Fibroblast of skin of right biceps (primary cell): ENCODE results near the gene SZRD1.
"Not testable (repeated sequence)": the region's sequence is repeated elsewhere in the genome, so short reads cannot be mapped to it uniquely, and the experiment has no call there.

Experiments used
- DNase-seq: peaks from one replicate; pipeline ENCODE4 v3.0.0-alpha.2; 2013

Gene SZRD1, protein sequence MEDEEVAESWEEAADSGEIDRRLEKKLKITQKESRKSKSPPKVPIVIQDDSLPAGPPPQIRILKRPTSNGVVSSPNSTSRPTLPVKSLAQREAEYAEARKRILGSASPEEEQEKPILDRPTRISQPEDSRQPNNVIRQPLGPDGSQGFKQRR

DNA sequence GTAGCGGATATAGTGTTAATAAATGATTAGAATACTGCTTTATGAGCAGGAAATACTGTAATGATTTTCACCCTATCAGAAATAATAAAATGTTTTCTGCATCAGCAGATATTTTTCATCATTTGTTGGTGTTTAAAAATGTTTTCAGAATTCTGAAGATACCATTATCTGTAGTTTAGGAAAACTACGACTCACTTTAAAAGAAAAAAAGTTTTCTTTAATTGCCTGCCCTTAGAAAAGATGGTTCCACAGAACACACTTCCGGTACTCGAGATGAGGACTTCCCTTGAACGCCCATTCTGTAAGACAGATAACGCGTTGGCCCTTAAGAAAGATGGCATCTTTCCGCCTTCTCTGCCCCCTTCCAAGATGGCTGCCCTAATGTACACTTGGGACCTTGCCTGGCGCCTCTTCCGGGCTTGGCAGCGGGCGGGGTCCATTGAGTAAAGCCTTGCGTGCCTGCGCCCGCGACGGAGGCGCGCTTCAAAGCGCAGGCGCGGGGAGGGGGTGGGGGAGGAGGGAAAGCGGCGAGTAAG, at the start of gene SZRD1:
Gene SZRD1 (plus strand): TSS at position 521 of the 536 bp plus-strand sequence. CDS start 16 bp downstream, outside the sequence.
- DNase-seq, result peak; percentile 100

DNA sequence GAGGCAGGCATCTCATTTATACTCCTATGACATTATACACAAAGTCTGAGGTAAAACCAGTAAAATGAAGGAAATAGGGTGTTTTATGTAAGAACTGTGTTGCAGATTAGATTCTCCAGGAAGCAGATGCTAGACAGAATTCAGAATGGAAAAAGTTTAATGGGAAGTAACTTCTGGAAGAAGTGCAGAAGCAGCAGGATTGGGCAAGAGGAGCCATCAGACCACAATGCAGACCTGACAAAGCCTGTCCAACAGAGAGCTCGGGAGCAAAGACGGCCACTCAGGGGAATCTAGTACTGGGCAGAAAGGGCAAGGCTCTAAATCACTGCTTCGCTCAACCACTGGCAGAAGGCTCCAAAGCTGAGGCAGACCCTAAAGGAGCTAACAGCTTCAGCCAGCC, 48.5 kb upstream of the SZRD1 start:
- no peak for DNase-seq

DNA sequence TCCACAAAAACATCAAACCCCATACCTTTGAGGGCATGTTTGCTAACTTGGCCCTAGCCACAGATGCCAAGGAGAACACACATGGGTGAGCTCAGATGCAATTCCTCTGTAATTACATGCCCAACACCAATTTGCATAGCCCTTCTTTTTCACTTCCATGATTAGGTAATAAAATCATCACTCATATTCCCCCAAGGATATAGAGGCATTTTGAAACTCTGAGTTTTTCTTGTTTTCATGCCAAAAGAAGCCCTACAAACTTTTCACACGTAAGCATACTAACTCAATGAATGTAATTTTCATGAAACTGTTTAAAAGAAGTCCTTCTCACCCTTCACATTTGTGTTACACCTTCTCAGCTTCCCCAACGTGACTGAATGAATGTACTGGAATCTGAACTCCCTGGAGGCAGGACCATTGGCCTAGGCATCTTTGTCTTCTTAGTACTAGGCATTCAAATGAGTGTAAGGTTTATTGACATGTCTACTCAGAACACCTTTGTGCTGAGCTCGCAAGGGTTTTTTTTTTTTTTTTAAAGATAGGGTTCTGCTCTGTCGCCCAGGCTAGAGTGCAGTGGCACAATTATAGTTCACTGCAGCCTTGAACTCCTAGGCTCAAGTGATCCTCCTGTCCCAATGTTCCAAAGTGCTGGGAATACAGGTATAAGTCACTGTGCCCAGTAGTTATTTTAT, 45.7 kb upstream of the SZRD1 start:
- DNase-seq, result peak; percentile 12

DNA sequence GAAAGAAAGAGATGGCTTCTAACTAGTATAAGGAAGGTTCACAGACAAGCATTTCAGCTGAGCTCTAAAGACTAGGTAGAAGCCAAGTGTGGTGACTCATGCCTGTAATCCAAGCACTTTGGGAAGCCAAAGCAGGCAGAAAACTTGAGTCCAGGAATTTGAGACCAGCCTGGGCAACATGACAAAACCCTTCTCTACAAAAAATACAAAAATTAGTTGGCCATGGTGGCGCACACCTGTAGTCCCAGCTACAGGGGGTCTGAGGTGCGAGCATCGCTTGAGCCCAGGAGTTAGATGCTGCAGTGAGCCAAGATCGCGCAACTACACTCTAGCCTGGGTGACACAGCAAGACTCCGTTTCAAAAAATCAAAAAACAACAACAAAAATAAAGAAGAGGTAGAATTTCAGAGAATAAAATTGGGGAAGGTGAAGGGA, 42.6 kb upstream of the SZRD1 start:
- DNase-seq, result peak; percentile 80

DNA sequence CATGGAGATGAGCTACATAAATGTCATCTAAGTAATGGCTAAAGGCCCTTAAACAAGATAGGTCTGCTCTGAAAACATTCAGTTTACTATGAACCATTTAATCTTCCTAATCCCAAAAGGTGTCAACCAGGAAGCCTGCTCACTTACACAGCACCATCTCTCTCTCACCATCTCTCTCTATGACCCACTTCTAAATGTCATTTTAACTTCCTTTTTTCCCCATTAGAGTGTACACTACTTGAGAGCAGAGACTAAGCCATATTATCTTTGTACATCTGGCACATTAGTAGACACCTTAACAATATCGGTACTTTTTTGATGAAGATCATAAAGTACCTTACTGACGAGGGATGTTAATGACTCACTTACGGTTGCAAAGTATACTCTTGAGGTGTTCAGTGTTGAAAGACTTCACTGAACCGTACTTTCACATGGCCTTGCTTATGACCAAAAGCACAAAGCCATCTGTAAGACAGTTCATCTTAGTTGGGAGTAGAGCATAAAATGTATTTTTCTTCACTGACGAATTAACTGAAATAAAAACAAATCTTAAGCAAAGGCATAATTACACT, 40.1 kb upstream of the SZRD1 start:
- no peak for DNase-seq

DNA sequence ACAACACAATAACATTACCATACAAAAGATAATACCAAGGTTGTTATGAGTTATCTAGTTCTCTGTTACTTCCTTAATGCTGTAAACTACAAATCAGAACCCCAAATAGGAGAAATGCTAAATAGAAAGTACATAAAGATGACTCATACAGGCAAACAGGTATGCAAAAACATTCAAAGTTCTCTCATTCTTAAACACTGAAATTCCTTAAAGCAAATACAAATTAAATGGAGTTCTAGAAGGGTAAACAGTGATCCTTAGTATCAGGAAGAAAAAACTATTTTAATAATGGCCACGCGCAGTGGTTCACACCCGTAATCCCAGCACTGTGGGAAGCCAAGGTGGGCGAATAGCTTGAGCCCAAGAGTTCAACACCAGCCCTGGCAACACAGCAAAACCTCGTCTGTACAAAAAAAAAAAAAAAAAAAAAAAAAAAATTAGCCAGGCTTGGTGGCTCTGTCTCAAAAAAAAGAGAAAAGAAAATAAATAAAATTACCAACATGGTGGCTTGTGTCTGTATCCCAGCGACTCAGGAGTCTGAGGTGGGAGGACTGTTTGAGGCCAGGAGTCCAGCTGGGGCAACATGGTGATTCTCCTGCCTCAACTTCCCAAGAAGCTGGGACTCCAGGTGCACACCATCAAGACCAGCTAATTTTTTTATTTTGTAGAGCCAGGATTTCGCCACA, 32.2 kb upstream of the SZRD1 start:
- no peak for DNase-seq

DNA sequence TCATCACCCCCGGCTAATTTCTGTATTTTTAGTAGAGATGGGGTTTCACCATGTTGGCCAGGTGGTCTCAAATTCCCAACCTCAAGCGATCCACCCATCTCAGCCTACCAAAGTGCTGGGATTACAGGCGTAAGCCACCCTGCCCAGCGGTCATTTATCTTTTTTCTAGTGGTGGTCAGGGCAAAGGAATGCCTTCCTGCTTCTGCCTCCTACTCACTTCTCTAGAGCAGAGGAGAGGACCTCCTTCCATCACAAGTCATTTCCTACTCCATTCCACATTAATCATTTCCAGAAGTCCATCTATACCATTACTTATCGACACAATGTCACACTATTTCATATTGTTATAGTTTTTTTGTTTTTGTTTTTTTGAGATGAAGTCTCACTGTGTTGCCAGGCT, 28.1 kb upstream of the SZRD1 start:
- peak; percentile 31 for DNase-seq

DNA sequence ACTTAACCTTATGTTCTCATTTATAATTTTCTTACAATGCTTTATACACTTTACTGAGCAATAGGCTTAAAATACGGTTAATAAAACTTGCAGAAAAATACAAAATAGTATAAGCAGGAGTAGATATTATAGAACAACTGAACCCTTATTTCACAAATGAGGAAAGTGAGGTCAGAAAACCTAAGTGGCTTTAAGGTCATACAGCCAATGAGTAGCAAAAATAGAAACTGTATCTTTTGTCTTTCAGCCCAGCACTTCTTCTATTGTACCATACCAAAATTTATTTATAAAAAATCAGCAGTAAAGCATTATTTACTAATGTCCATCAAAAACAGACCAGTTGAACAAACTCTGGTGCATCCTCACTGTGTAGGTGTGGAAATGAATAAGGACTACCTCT, 26.4 kb upstream of the SZRD1 start:
- DNase-seq, result no peak

DNA sequence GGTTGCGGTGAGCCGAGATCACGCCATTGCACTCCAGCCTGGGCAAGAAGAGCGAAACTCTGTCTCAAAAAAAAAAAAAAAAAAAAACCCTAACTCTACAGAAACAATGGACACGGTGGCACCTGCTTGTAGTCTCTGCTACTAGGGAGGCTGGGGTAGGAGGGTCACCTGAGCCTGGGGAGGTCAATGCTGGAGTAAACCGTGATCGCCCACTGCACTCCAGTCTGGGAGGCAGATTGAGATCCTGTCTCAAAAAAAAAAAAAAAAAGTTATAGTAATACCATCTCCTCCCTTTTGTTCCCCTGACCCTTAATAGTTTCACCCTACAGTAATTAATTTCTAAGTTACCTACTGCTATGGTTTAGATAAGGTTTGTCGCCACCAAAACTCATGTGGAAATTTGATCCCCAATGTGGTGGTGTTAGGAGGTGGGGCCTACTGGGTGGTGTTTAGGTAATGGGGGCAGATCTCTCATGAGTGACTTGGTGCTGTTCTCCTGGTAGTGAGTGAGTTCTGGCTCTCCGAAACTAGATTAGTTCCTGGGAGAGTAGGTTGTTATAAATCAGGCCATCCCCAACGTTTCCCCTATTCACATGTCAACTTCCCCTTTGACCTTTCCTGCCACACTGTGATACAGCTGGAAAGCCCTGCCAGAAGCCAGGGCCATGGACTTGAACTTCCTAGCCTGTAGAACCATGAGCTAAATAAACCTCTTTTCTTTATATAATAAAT, 24.5 kb upstream of the SZRD1 start:
- DNase-seq, result no peak

DNA sequence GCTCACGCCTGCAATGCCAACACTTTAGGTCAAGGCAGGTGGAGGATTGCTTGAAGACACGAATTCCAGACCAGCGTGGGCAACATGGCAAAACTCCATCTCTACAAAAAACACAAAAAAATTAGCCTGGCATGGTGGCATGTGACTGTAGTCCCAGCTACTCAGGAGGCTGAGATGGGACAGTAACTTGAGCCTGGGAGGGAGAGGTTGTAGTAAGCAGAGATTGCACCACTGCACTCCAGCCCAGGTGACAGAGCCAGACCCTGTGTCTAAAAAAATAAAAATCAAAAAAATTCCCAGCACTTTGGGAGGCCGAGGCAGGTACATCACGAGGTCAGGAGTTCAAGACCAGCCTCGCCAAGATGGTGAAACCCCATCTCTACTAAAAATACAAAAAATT, 23.8 kb upstream of the SZRD1 start:
- DNase-seq, result not testable (repeated sequence)

DNA sequence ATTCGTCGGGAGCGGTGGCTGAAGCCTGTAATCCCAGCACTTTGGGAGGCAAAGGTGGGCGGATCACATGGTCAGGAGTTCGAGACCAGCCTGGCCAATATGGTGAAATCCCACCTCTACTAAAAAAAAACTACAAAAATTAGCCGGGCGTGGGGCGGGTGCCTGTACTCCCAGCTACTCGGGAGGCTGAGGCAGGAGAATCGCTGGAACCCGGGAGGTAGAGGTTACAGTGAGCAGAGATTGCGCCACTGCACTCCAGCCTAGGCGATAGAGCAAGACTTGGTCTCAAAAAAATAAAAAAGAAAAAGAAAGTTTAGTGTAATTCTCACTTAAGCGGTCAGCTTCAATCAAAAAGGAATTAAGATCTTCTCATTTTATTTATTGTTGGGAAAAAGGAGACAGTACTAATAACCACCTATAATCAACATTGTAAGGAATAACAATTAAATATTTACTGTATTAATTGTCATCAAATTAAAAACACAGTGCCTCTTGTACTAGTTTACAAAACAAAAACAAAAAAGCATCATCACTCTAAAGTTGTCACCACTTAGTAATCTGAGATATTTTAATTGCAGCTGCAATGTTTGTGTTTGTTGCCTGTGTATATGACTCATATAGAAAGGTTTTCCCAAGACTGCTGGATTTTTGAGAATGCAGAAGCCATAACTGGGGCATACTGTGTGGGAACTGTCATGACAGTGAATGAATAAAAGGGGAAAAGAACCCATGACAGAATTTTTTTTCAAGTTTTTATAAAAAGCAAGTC, 18.4 kb upstream of the SZRD1 start:
- DNase-seq, result peak; percentile 79

DNA sequence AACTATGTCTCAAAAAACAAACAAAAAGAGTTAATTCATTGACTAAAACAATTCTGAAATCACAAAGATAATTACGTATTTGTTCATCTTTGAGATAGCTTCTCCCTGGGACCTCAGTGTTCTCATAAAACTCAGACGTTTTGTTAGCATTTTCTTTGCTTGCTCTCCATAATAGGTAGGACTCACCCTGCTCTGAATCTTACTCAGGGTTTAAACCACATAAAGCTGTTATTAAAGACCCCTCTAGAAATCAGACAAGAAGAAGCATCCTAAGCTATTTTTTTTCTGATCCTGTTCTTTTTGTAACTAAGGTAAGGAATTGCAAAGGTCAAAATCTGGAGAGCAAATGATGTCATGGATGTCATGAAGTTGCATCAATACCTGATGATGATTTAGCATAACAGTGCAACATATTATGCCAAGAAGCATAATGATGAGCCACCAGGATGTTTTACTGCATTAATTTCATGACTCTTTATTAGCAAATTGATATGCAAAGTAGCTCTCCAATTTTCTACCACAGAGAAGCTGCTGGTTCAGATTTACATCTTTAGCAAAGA, 17.1 kb upstream of the SZRD1 start:
- DNase-seq, result no peak

DNA sequence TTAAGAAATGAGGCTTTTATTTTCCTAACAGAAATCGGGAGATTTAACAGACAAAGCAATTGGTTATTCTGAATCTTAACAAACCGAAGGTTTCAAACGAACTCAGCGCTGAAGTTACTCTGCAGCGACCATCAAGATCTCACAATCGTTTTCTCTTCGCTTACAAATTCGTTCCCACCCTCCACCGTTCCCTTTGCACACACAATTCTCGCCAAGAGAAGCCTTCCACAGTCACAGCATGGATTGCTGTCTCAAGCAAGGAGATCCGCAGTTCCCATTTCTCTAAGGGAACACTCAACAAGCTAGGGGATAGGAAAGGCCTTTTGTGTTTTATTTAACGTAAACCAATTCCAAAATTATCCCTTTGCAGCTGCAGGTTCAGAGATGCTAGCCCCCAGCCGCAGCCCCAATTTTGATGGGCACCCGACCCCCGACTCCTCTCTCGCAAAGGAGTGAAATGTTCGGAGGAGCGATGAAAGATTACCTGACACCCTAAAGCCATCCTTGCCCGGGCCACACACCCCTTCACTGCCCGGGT, 15.5 kb upstream of the SZRD1 start:
- DNase-seq, result no peak

DNA sequence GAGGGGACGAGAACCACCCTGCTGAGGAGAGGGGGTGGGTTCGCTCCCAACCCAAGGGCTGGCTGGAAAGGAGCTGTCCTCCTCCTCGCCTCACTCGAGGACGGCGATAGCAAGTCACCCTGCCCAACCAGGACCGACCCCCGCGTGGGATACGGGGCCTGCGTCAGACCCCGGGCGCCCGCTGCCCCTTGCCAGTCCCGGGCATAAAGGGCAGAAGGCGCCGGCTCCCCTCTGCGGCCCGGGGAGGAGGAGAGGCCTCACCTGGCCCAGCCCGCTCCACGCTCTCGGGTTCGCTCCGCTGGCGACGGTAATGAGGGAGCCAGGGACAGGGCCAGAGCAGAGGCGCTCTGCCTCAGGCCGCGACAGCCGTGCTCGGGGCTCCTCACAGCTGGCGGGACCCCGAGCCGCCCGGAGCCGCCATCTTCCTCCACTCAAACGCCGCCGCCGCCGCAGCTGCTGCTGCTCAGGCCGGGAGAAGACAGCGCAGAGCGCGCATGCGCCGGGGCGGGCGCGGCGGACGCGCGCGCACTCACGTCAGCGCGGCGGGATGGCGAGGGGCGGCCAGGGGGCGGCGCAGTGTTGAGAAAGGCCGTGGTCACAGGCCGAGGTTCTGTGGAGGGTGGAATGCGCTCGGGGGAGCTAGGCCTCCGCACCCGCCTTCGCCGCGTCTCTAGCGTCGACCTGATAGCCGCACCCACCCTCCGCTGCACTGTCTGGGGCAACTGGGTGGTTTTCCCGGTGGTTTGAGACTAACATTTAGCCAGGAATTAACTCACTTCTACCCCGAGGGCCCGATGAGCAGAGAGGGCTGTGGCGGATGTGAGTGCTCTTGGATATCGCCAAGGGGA, 14.8 kb upstream of the SZRD1 start, which contains the start of gene FBXO42:
Gene FBXO42 (minus strand): TSS at position 487 of the 848 bp plus-strand sequence. CDS start 37,062 bp downstream, outside the sequence.
- DNase-seq, result peak; percentile 93

DNA sequence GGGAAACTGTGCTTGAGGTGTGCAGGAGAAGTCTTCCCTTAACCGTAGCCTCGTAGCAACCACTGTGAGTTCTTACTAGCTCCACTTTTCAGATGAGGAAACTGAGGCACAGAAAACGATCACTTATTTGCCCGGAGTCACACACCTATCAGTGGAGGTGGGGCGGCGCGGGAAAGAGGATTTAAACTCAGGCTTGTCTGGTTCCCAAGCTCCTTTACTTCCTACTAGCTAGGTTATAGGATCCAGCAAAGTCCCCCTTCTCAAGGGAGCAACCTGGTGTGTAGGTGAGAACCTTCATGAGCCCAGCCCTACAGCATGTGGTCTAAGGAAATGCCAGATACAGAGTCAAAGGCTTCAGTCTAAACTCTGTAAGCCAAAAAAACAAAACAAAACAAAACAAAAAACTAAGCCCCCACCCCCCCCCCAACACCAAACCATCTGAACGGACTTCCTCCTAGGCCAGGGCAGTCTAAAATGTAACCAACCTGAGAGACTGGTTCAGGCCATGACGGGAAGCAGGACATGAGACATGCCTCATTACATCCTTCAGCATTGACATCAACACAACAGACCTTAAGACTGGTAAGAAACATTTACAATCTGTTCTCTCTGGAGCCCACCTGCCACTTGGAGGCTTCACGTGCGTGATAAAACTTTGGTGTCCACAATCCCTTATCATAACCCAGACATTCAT, 14.1 kb upstream of the SZRD1 start:
- no peak for DNase-seq

DNA sequence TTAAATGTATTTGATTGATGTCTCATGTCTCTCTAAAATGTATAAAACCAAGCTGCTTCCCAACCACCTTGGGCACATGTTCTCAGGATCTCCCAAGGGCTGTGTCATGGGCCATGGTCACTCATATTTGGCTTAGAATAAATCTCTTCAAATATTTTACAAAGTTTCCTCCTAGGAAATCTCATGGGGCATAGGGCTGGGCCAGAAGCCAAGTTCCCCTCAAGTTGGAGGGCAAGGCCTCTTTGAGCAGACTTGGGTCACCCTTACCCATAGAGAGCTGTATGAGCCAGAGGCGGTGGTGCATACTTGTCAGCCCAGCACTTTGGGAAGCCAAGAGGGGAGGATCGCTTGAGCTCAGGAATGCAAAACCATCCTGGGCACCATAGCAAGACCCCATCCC, 12.4 kb upstream of the SZRD1 start:
- no peak for DNase-seq

DNA sequence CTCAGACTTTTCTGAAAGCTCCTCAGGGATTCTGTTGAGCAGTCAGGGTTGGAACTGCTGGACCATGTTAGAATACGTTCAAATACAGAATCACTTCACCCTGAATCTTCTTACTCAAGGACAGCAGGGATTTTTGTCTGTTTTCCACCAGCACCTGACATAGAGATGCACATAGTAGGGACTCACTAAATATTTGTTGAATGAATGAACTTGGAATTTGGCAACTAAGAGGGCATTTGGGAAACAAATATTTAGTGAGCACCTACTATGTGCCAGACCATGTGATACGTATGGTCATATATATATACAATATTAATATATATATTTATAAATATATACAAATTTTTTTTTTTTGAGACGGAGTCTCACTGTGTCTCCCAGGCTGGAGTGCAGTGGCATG, 10.2 kb upstream of the SZRD1 start:
- DNase-seq, result no peak

DNA sequence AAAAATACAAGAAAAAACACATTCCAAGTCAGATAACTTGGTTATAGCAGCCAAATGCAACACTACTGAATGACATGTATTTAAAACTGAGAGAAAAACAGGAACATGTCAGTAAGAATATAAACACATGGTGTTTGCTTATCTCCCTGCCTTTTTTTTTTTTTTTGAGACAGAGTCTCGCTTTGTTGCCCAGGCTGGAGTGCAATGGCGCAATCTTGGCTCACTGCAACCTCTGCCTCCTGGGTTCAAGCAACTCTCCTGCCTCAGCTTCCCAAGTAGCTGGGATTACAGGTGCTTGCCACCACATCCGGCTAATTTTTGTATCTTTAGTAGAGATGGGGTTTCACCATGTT, 1.9 kb upstream of the SZRD1 start:
- not testable (repeated sequence) for DNase-seq

DNA sequence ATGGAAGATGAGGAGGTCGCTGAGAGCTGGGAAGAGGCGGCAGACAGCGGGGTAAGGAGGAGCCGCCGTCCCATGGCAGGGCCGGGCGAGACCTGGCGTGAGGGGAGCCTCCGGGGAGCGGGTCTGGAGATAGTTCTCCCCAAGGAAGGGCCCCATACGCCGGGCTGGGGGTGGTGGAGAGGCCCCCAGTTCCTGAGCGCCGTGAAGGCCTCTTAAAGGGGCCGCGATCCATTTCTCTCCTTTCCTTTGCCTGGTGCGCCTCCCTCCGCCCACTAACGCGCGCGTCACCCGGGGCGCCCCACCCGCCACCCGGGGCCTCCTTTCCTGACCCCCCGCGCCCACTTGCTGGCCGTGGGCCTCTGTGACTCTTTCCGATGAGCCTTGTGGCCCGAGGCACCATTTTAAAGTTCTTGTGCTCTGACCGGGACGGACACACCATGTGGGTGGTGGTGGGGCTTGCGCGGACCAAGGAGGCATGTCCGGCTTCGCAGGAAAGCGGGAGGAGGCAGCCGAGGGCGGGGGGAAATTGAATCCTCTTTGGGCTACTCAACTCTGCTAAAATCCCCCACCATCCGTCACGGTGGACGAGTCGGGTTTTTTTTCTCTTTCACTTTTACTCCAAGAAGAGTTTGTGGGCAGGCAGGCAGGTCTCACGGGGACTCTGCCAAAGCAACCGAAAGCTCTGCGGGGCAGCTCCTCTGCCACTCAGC, 371 bp downstream of the SZRD1 start:
- peak; percentile 81 for DNase-seq
